ENCODE data around the gene ATG13. TPM values are rescaled to one million over a fixed set of nuclear protein-coding genes. Genes with fewer than 3 reads are reported as not detected.

ATG13 gene
- total RNA-seq, 3 donors from 2014 or later = 47.4 to 54.8 (median 53.1) TPM

GRCh38 chr11:46597609-46598219 is 19.6 kb upstream of the ATG13 start:
- no peaks in the 10 kb centered on the region for H3K9me3 Mint-ChIP-seq
- DNase-seq = no peak
- H3K4me1 Mint-ChIP-seq (ENCODE audit: low read depth) = peaks cover 13% of the 10 kb centered on the region
- H3K27me3 Mint-ChIP-seq (ENCODE audit: low read depth) = no peaks in the 10 kb centered on the region
- ATAC-seq = no peak
- no peaks in the 10 kb centered on the region for H3K36me3 Mint-ChIP-seq (ENCODE audit: insufficient read depth)
- no peak overlapping the region for H3K4me3 Mint-ChIP-seq

- ATAC-seq (no peak), DNase-seq (no peak)
- H3K4me3 Mint-ChIP-seq = no peak overlapping the region
- H3K9me3 Mint-ChIP-seq = no peaks in the 10 kb centered on the region
- H3K4me1 Mint-ChIP-seq (ENCODE audit: low read depth) = no peaks in the 10 kb centered on the region
- no peaks in the 10 kb centered on the region for H3K27me3 Mint-ChIP-seq (ENCODE audit: low read depth)
- H3K36me3 Mint-ChIP-seq (ENCODE audit: insufficient read depth) = no peaks in the 10 kb centered on the region
Measured at GRCh38 chr11:46599340-46600193, 17.8 kb upstream of the ATG13 start.

GRCh38 chr11:46600194-46600960 is 17.0 kb upstream of the ATG13 start:
- ATAC-seq = no peak
- Mint-ChIP-seq H3K9me3 (no peaks in the 10 kb centered on the region), H3K4me1 (ENCODE audit: low read depth) (no peaks in the 10 kb centered on the region), H3K36me3 (ENCODE audit: insufficient read depth) (no peaks in the 10 kb centered on the region), H3K4me3 (no peak overlapping the region), H3K27me3 (ENCODE audit: low read depth) (no peaks in the 10 kb centered on the region)
- DNase-seq = no peak

- H3K9me3 Mint-ChIP-seq = no peaks in the 10 kb centered on the region
- ATAC-seq (no peak), DNase-seq (no peak)
- H3K27me3 Mint-ChIP-seq (ENCODE audit: low read depth) = no peaks in the 10 kb centered on the region
- H3K4me3 Mint-ChIP-seq = no peak overlapping the region
- H3K4me1 Mint-ChIP-seq (ENCODE audit: low read depth) = no peaks in the 10 kb centered on the region
- no peaks in the 10 kb centered on the region for H3K36me3 Mint-ChIP-seq (ENCODE audit: insufficient read depth)
Measured at GRCh38 chr11:46601129-46601528, 16.2 kb upstream of the ATG13 start.

- H3K4me3 Mint-ChIP-seq = no peak overlapping the region
- no peaks in the 10 kb centered on the region for H3K4me1 Mint-ChIP-seq (ENCODE audit: low read depth)
- H3K9me3 Mint-ChIP-seq = no peaks in the 10 kb centered on the region
- H3K36me3 Mint-ChIP-seq (ENCODE audit: insufficient read depth) = no peaks in the 10 kb centered on the region
- H3K27me3 Mint-ChIP-seq (ENCODE audit: low read depth) = no peaks in the 10 kb centered on the region
- ATAC-seq (no peak), DNase-seq (no peak)
Measured at GRCh38 chr11:46603704-46604308, 13.5 kb upstream of the ATG13 start.

- H3K4me3 Mint-ChIP-seq = no peak overlapping the region
- H3K36me3 Mint-ChIP-seq (ENCODE audit: insufficient read depth) = no peaks in the 10 kb centered on the region
- DNase-seq (no peak), ATAC-seq (no peak)
- no peaks in the 10 kb centered on the region for H3K4me1 Mint-ChIP-seq (ENCODE audit: low read depth)
- no peaks in the 10 kb centered on the region for H3K27me3 Mint-ChIP-seq (ENCODE audit: low read depth)
- no peaks in the 10 kb centered on the region for H3K9me3 Mint-ChIP-seq
Measured at GRCh38 chr11:46604796-46605195, 12.6 kb upstream of the ATG13 start.

- Mint-ChIP-seq H3K4me1 (ENCODE audit: low read depth) (peaks cover 3% of the 10 kb centered on the region), H3K9me3 (no peaks in the 10 kb centered on the region), H3K4me3 (no peak overlapping the region), H3K27me3 (ENCODE audit: low read depth) (no peaks in the 10 kb centered on the region), H3K36me3 (ENCODE audit: insufficient read depth) (no peaks in the 10 kb centered on the region)
- no peak for ATAC-seq
- DNase-seq = no peak
Measured at GRCh38 chr11:46607516-46607915, 9.8 kb upstream of the ATG13 start.

GRCh38 chr11:46609386-46609785 is 8.0 kb upstream of the ATG13 start:
- H3K4me1 Mint-ChIP-seq (ENCODE audit: low read depth) = peaks cover 3% of the 10 kb centered on the region
- no peak overlapping the region for H3K4me3 Mint-ChIP-seq
- no peaks in the 10 kb centered on the region for H3K9me3 Mint-ChIP-seq
- no peaks in the 10 kb centered on the region for H3K27me3 Mint-ChIP-seq (ENCODE audit: low read depth)
- no peaks in the 10 kb centered on the region for H3K36me3 Mint-ChIP-seq (ENCODE audit: insufficient read depth)
- ATAC-seq (no peak), DNase-seq (no peak)

GRCh38 chr11:46611526-46612304 is 5.6 kb upstream of the ATG13 start:
- H3K36me3 Mint-ChIP-seq (ENCODE audit: insufficient read depth) = no peaks in the 10 kb centered on the region
- ATAC-seq (no peak), DNase-seq (no peak)

GRCh38 chr11:46612326-46612725 is 5.0 kb upstream of the ATG13 start:
- no peak for ATAC-seq
- Mint-ChIP-seq H3K9me3 (no peaks in the 10 kb centered on the region), H3K36me3 (ENCODE audit: insufficient read depth) (no peaks in the 10 kb centered on the region), H3K27me3 (ENCODE audit: low read depth) (no peaks in the 10 kb centered on the region), H3K4me1 (ENCODE audit: low read depth) (peaks cover 14% of the 10 kb centered on the region), H3K4me3 (no peak overlapping the region)
- no peak for DNase-seq

More at GRCh38 chr11:46611526-46612304, 5.6 kb upstream of the ATG13 start:
- Mint-ChIP-seq H3K4me3 (no peak overlapping the region), H3K4me1 (ENCODE audit: low read depth) (peaks cover 12% of the 10 kb centered on the region), H3K27me3 (ENCODE audit: low read depth) (no peaks in the 10 kb centered on the region), H3K9me3 (no peaks in the 10 kb centered on the region)

GRCh38 chr11:46615756-46616155 is 1.6 kb upstream of the ATG13 start:
- peak overlapping the region; percentile 87 for H3K4me3 Mint-ChIP-seq
- H3K36me3 Mint-ChIP-seq (ENCODE audit: insufficient read depth) = peaks cover 2% of the 10 kb centered on the region
- no peak for DNase-seq
- no peaks in the 10 kb centered on the region for H3K27me3 Mint-ChIP-seq (ENCODE audit: low read depth)
- peaks cover 29% of the 10 kb centered on the region for H3K4me1 Mint-ChIP-seq (ENCODE audit: low read depth)
- H3K9me3 Mint-ChIP-seq = no peaks in the 10 kb centered on the region
- ATAC-seq = no peak

GRCh38 chr11:46616551-46617133 is 711 bp upstream of the ATG13 start:
- peaks cover 33% of the 10 kb centered on the region for H3K4me1 Mint-ChIP-seq (ENCODE audit: low read depth)
- H3K4me3 Mint-ChIP-seq = peak overlapping the region; percentile 87
- no peak for DNase-seq
- H3K9me3 Mint-ChIP-seq = no peaks in the 10 kb centered on the region
- peaks cover 5% of the 10 kb centered on the region for H3K36me3 Mint-ChIP-seq (ENCODE audit: insufficient read depth)
- ATAC-seq = peak; percentile 24 to 27
- H3K27me3 Mint-ChIP-seq (ENCODE audit: low read depth) = no peaks in the 10 kb centered on the region

GRCh38 chr11:46617972-46618314 is 590 bp downstream of the ATG13 start:
- H3K36me3 Mint-ChIP-seq (ENCODE audit: insufficient read depth) = peaks cover 13% of the 10 kb centered on the region
- DNase-seq (no peak), ATAC-seq (no peak)
- H3K27me3 Mint-ChIP-seq (ENCODE audit: low read depth) = no peaks in the 10 kb centered on the region
- peak overlapping the region; percentile 87 for H3K4me3 Mint-ChIP-seq
- H3K9me3 Mint-ChIP-seq = no peaks in the 10 kb centered on the region
- H3K4me1 Mint-ChIP-seq (ENCODE audit: low read depth) = peaks cover 34% of the 10 kb centered on the region
